DMS114 treated with DMSO at 0.1 percent for 48 hours (cell line): ENCODE data around the gene NTNG2.
"Not testable (repeated sequence)": the region's sequence is repeated elsewhere in the genome, so short reads cannot be mapped to it uniquely, and the experiment has no call there.

ENCODE experiments used
- DNase-seq: peaks from one replicate; lab custom pipeline; 2025; ENCODE audit not compliant: unreplicated experiment; lab: John Stamatoyannopoulos, UW

Gene NTNG2

GRCh38 chr9:132161743-132162184 lies at the start of gene NTNG2:
NTNG2 (plus strand) TSS chr9:132162058; CDS start chr9:132166832, 4,774 bp downstream.
- DNase-seq = no peak

GRCh38 chr9:132114102-132114707 lies 47.7 kb upstream of the NTNG2 start:
- no peak for DNase-seq

DNA sequence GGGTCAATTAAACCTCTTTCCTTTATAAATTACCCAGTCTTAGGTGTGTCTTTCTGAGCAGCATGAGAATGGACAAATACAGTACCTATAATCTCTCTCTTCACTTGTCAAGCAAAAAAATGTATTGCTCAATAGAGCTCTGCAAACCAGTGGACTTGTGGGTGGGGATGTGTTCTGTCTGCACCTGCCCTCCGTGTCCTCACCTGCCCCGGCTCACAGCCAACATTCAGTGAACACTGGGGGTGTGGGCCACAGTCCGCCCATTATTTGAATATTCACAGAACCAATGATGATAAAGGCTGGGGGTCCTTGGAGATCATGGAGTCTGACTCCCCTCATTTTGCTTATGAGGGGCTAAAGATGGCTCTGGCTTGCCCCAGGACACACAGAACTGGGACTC lies 45.3 kb upstream of the NTNG2 start:
- DNase-seq = no peak

DNA sequence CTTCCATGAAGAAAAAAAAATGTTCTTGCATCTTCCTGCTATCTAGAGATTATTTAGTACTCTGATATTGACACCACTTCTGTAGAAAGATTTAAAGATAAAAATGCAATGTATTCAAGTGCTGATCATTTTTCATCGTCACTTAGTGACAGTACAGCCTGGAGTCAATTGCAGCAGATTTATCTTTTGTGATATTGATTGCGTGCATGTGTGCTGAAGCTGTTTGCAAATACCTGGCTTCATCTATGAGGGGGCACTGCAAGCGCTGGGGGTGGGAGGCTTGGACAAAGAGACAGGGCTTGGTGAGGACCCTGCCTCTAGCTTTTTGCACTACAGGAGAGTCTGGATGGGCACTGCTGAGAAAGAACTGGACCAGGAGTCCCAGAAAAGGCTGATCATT lies 44.2 kb upstream of the NTNG2 start:
- DNase-seq = no peak

GRCh38 chr9:132121021-132121420 lies 40.8 kb upstream of the NTNG2 start:
- DNase-seq = no peak

- no peak for DNase-seq
Measured at GRCh38 chr9:132124800-132125199, 37.1 kb upstream of the NTNG2 start.

DNA sequence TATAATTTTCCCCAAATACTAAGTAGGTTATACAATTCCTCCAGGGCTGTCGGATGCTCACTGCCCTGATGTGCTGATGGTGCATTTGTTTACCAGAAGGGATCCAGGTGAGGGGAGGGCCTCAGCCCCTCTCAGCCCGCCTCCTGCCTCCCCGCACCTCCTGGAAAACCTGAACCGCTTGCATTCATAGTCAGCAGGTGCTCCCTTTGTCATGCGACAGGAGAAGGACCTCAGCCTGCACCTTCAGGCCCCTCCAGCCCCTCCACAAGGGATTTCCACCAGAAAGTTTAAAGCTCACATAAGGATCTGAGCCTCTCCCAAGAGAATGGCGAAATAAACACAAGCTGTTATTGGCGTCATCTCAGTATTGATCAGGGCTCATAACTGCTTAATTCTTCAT lies 36.5 kb upstream of the NTNG2 start:
- no peak for DNase-seq

DNA sequence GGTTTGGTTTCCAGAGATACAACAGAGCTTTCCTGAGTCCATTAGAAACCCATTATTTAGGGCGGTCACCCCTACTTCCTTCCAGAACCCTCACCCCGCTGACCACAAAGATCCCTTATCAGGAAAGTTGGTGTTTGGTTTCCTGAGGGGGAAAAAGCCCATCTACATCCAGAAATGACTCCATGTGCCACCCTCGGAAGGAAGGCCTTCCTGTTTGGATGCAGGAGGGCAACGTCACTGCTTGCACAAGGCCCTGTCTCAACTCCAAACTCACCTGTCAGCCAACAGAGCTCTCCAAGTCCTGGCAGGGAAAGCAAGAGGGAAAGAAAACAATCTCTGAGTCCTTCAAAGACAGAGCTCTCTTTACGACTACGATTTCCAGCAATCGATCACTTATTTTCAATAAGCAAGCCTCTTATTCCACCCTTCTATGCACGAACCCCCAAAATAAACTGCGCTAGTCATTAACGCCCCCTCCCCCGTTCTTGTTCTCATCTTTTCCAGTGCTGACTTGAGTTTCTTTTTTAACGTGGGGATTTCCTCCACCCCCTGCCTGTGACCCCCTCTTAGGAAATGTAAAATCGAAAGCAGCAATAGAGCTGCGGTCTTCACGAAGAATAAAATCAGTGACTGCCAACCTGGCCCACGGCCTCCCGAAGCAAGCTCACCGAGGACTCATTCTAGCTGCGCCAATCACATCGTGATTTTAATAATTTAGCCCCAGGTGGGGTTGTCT lies 35.7 kb upstream of the NTNG2 start:
- DNase-seq = no peak

DNA sequence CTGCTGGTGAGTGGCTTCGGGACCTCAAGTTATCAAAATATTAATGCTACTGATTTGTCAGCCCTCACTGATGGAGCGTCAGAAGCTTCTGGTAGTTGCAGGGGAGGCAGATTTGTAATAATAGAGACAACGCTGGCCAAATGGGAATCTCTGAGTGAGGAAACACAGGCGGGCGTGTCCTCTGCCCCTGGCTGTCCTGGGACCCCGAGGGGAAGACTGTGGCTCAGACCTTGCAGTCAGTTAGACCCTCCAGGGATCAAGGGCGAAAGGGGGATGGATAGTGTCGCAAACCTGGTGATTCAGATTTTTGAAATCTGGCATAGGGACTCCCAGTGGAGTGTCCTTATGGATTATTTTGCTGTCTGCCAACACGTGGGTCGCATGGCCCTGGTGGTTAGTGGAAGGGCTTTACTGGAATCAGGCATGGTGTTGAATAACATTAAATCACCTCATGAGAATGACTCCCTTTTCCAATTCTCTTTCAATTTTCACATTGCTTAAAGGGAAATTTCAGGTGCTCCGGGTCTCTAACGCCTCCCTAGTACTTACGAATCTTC lies 35.1 kb upstream of the NTNG2 start:
- no peak for DNase-seq

GRCh38 chr9:132127888-132128534 lies 33.8 kb upstream of the NTNG2 start:
- DNase-seq = no peak

- no peak for DNase-seq
Measured at GRCh38 chr9:132129535-132129934, 32.3 kb upstream of the NTNG2 start.

GRCh38 chr9:132134085-132134484 lies 27.8 kb upstream of the NTNG2 start:
- DNase-seq = not testable (repeated sequence)

GRCh38 chr9:132135456-132135855 lies 26.4 kb upstream of the NTNG2 start:
- no peak for DNase-seq

DNA sequence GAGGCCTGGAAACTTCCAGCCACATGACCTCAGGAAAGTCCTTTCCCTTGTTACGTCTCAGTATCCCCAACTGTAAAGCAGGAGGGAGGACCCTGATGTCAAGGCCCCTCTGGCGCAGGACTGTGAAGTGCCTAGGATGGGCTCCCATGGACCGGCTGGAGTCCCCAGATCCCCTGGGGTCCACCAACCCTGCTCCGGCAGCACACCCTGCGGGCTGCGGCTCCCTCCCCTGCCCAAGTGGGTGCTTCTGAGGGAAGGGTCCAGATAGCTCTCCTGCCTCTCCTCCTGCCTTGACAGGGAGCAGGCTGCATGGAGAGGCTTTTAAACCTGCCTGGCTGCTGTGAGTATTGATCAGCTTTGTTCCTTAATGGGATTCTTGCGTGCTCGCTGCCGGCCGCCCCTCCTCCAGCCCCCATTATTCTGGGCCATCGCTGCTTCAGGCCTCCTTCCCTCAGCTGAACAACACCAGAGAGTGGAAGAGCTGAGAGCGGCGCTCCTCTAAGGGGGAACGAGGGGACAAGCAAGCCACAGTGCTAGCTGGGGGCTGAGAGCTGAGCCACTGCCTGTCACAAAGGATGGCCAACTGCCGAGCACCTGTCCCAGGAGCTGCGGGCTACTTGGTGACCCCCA lies 25.6 kb upstream of the NTNG2 start:
- DNase-seq = no peak

DNA sequence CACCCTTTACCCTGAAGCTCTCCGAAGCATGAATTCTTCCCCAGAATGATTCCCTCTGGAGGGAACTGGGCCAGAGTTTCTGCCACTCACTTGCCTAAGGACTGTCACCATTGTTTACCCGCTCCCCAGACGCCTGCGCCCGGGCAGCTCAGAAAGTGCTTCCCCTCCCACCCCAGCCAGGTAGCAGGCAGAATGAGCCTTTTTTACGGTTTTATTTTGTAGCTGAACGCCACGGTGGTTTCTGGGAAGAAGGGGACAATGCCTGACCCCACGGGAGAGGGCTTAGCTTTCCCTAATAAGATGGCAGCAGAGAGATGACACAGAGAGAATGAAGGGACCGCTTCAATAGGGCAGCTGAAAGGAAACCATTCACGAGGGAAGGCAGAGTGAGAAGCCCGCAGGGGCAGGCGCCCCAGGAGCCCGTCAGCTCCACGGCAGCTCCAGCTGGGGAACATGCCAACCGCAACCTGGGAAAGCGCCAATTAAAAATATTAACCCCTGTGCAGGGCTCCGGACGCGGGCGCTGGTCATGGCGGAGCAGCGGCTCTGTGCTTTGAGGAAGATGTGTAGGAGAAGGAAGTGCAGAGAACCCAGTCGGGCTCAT lies 20.4 kb upstream of the NTNG2 start:
- no peak for DNase-seq

DNA sequence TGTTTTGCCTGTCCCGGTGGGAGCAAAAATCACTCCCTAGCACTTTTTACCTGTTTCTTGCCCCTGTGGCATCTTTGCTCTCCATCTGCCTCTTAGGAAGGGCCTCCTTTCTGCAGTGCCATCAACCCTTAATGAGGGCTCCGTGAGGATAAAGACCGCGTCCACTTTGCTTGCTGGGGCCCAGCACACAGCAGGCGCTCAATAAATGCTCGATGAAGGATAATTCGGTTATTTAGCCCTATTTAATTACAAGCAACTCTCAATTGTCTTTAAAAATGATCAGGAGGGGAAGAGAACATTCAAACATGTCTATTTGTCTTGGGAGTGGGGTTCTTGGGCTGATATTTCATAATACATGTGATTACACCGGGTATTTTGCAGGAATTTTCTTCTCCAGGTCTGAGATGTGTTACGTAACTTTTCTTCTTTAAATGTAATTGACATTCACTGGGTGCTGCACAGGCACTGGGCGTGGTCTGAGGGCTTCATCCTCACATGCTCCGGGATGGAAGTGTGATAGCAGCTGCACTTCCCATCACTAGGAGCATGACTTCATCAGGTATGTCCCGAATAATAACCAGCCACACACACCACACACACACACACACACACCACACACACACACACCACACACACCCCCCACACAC lies 19.8 kb upstream of the NTNG2 start:
- no peak for DNase-seq

DNA sequence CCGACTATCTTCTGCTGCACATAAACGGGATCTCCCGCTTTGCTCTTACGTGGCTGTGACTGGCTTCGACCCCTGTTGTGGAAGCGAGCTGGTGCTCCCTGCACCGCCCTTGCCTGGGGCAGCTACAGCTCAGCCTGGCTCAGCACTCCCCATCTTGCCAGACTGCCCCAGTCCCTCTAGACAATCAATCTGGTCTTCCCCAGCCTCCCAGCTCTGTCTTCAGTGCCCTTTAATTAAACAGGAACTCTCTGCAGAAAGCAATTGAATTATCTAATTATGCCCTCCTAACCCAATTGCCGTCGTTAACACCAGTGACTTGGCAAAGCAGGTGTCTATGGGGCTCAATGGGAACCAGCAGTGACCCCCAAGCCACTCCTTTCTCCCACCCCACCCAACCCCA lies 18.9 kb upstream of the NTNG2 start:
- DNase-seq = no peak

DNA sequence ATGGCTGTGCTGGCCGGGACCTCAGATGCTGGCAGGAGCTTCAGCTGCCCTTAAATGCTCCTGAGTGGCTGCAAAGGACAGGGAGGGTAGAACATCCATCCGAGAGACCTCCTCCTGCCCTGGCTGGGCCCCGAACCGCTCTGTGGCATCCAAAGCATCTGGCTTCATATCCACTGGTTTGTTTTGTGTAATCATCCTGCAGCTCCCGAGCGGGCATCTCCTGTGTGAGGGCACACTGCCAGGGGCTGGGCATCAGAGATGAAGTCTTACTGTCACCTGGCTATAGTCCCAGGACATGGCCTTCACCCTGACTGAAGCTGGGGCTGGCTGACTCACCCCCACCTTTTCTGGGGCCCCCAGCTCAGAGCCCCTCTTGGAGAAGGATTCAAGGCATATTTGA lies 18.5 kb upstream of the NTNG2 start:
- DNase-seq = no peak

DNA sequence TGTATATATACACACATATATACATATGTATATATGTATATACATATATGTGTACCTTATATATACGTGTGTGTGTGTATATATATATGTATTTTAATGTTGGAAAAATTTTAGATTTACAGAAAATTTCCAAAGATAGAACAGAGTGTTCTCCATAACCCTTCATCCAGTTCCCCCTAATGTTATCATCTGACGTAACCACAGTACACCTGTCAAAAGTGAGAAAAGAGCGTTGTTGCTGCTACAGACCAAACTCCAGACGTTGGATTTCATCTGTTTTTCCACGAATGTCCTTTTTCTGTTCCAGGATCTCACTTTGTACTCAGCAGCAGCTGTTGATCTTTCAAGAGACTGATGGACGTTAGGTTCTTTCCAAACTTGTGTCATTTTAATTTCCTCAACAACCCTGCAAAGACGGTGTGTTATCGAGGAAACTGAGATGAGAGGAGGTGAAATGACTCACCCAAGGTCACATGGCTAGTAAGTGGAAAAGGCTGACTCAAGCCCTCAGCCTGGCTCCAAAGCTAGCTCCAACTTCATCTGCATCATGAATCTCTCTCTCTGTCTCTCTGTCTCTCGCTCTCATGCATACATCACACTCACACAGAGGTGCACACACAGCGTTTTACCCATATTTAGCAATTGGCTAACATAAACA lies 17.0 kb upstream of the NTNG2 start:
- DNase-seq = no peak

- DNase-seq = no peak
Measured at GRCh38 chr9:132146039-132146438, 15.8 kb upstream of the NTNG2 start.
